Cardiac fibroblast (primary cell): ENCODE data around the gene SESN1.

ENCODE experiments used
- DNase-seq, 2 donors: peaks; one replicate each; pipeline versions ENCODE4 v3.0.0 to v3.0.0-alpha.2; 2010; ENCODE audit warnings: low read depth in 2 of 2
- H3K4me3 ChIP-seq, 2 donors: replicated peaks in 1 of 2; 1 replicate in 1 of 2; 2 replicates in 1 of 2; pipeline ENCODE4 v1.5.1; 2011; ENCODE audit warnings: low read depth in 2 of 2, low read length in 2 of 2, mild to moderate bottlenecking in 2 of 2, moderate library complexity in 1 of 2
- TF ChIP-seq, protein P1 (sequence below): IDR thresholded peaks from one replicate; pipeline ENCODE4 v1.5.1; 2011; ENCODE audit warnings: low read depth, mild to moderate bottlenecking, low read length, inconsistent platforms

Gene SESN1

DNA sequence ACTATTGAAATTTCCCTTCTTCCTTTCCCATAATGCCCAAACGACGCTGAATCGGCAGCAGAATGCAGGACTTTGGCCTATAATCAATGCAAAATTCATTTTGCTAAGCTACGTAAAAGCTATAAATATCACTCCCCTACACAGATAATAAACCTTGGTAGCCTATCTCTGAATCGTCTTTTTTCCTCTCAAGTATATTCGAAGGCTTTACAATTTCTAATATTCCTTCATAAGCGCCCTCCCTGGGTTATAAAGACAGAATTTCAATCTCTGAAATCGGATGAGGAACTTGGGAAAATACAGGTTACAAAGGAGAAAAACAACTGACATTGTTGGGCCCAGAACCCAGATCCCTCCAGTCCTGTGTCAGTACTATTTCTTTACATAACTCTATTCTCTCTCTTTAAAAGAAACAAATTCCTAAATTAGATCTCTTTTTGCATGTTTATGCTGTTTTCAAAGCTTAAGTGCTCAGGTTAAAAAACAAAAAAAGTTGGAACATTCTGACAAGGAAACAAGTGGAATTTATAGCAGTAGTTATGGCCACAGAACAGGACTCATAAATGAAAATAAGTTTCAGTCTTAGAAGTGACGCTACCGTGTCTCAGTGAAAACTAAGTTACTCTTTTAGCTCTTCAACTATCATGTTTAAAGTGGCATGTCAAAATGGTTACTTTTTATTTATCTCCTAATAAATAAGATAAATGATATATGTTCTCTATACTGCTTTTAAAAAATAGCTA lies 84.5 kb downstream of the SESN1 start:
- DNase-seq, result no peak
- TF ChIP-seq, protein P1, sequence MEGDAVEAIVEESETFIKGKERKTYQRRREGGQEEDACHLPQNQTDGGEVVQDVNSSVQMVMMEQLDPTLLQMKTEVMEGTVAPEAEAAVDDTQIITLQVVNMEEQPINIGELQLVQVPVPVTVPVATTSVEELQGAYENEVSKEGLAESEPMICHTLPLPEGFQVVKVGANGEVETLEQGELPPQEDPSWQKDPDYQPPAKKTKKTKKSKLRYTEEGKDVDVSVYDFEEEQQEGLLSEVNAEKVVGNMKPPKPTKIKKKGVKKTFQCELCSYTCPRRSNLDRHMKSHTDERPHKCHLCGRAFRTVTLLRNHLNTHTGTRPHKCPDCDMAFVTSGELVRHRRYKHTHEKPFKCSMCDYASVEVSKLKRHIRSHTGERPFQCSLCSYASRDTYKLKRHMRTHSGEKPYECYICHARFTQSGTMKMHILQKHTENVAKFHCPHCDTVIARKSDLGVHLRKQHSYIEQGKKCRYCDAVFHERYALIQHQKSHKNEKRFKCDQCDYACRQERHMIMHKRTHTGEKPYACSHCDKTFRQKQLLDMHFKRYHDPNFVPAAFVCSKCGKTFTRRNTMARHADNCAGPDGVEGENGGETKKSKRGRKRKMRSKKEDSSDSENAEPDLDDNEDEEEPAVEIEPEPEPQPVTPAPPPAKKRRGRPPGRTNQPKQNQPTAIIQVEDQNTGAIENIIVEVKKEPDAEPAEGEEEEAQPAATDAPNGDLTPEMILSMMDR, result no peak
- peak overlapping the region; percentile 64 to 75 for H3K4me3 ChIP-seq

DNA sequence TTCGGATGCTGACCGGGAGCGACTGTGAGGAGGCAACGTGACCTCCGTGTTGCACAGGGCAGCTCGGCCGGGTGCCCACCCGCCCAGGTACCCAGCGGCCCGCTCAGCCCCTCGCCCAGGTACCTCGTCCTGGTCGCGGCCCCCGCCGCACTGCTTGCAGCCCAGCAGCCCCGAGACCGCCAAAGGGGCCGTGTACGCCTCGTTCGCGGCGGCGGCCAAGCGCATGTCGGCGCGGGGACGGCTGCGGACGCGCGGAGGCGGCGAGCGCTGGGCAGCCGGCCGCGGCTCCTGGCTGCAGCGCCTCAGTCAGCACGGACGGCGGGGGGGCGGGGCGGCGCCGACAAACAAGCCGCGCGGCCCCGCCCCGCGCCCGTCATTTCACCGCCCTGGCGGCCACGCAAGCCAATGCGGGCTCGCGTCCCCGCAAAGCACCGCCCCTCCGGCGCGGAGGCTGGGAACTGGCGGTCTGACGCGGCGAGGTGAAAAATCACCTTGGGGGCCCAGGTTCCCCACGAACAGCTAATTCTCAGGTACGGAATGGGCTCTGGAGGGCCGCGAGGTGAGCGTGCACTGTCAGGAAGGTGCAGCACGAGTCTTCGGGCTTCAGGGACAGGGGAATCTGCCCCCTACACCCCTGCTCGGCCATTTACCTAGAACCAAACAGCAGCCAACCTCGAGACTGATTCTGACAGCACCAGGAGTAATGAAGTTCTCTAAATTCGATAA lies 85.2 kb downstream of the SESN1 start:
- peak overlapping the region; percentile 75 to 94 for H3K4me3 ChIP-seq
- TF ChIP-seq, protein P1, result no peak

DNA sequence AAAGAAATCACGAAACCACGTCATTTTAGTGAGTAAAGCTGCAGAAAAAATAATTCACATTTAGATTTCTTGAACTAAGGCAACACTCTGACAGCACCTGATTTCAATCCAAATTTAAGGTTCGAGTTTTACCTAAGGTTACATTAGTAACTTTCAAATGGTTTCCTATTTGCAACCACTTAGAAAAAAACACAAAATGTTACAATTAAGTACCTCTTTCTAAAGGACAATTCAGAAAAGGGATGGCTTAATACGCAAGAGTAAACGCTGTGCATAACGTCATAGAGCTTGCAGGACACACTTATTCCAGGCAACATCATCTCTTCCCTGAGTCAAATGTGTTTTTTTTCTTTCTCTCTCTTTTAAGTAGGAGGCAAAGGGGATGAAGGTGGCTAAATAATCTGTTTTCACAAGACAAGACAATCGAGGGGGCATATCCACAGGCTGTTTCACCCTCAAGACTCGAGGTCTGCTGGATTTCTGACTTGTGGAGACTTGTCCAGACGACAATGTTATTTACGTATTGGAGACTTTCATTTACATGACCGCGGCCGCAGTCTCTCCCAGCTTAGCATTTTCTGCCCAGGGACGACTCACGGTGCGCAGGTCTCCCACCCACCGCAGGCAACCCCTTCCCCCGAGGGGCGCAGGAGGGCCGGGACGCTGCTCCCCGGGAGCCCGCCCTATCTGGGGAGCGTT lies 86.0 kb downstream of the SESN1 start:
- peak overlapping the region; percentile 75 to 94 for H3K4me3 ChIP-seq
- peak; percentile 52 to 73 for DNase-seq
- TF ChIP-seq, protein P1, result no peak

More for the DNA sequence above, 85.2 kb downstream of the SESN1 start:
- DNase-seq, result peak; percentile 85 to 92

DNA sequence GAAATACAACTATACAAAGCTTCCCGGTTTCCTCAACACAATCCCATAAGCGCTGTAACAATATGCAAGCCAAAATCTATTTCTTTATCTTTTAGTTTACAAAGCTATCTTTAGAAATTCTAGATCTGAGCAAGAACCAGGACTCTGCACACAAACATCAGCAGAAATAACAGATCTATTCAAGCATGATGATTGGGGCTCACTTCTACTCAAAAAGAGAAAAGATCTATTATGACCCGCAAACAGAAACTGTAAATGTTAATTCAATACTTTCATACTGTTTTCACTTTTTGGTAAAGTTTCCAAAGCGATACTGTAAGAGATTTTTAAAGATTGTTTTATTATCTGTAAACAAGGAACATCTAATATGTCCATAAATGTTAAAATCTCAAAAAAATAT lies 86.6 kb downstream of the SESN1 start:
- peak overlapping the region in 1 of 2 donors; percentile 75 for H3K4me3 ChIP-seq
- TF ChIP-seq, protein P1, result no peak

DNA sequence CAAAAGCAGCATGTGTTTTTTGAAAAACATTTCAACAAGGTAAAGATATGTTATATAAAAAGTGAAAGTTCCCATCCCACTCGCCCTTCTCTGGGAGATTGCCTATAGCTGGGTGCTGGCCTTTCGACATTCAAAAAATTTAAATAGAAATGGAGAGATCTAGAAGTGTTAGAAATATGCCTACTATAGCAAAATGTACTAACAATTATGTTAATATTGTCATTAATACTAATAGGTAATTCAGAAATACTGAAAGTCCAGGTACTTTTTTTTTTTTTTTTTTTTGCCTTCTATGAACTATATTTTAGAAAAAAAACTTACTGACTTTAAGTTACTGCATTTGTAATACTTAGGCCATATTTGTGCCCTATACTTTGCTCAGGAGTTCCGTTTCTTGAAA lies 87.1 kb downstream of the SESN1 start:
- no peak for DNase-seq
- TF ChIP-seq, protein P1, result no peak
- peak overlapping the region in 1 of 2 donors; percentile 75 for H3K4me3 ChIP-seq

More for the DNA sequence above, 86.6 kb downstream of the SESN1 start:
- no peak for DNase-seq

DNA sequence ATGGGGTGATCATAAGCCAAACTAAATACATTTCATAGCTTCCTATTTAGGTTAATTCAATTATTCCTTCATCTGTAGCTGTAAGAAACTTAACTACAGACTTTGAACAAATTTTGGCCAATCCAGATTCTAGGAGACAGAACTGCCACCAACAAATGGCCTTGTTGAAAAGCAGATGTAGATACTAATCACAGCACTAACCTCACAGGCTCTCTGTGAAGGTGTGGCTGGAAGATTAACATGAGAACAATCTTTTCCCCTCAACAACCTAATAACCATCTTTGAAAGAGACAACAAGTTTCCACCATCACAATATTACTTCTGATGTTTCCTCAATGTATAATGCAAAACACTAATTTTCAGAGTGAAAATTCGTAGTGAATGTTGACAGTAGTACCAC lies 87.8 kb downstream of the SESN1 start:
- H3K4me3 ChIP-seq, result no peak overlapping the region
- TF ChIP-seq, protein P1, result no peak
- no peak for DNase-seq
